HAP-1 (cell line): Measurements from ENCODE around the gene CRMP1.
"Not testable (repeated sequence)": the region's sequence is repeated elsewhere in the genome, so short reads cannot be mapped to it uniquely, and the experiment has no call there.

Experiments
- DNase-seq, 2 experiments: peaks; one replicate each; pipeline ENCODE4 v3.0.0-alpha.2; 2016 to 2020; ENCODE audit warnings: low spot score in 2 of 2
- H3K27me3 ChIP-seq: fragments of 250-450 bp; sonication (Bioruptor Pico); 2 replicates; pipeline ENCODE4 v1.5.1; 2020; ENCODE audit warnings: low read depth, mild to moderate bottlenecking, moderate library complexity
- H3K36me3 ChIP-seq: fragments of 250-450 bp; sonication (Bioruptor Pico); replicated peaks from 2 replicates; pipeline ENCODE4 v1.5.1; 2020; ENCODE audit warnings: mild to moderate bottlenecking
- H3K4me1 ChIP-seq: fragments of 250-450 bp; sonication (Bioruptor Pico); 2 replicates; pipeline ENCODE4 v1.5.1; 2020; ENCODE audit warnings: mild to moderate bottlenecking
- H3K4me3 ChIP-seq: fragments of 250-450 bp; sonication (Bioruptor Pico); 2 replicates; pipeline ENCODE4 v1.5.1; 2020; ENCODE audit warnings: mild to moderate bottlenecking, moderate library complexity
- H3K9me3 ChIP-seq: fragments of 250-450 bp; sonication (Bioruptor Pico); 2 replicates; pipeline ENCODE4 v1.5.1; 2020; ENCODE audit warnings: mild to moderate bottlenecking, moderate library complexity
- in situ Hi-C: fragments of 300-500 bp; cut with MboI; formaldehyde crosslinking; loops from 3 replicates; pipeline ENCODE4 v1.14.3; 2020; ENCODE audit warnings: low sequenced_read_pairs, inconsistent platforms, mixed read lengths

CRMP1 gene

GRCh38 chr4:5870701-5871100, 22.2 kb downstream of the CRMP1 start:
- H3K27me3 ChIP-seq = no peaks in the 10 kb centered on the region
- in situ Hi-C loops = no loop called here
- H3K9me3 ChIP-seq = no peaks in the 10 kb centered on the region
- H3K36me3 ChIP-seq = peaks cover 24% of the 10 kb centered on the region
- no peak for DNase-seq
- no peaks in the 10 kb centered on the region for H3K4me1 ChIP-seq
- H3K4me3 ChIP-seq = no peak overlapping the region

- Histone ChIP-seq H3K27me3 (no peaks in the 10 kb centered on the region), H3K4me1 (no peaks in the 10 kb centered on the region), H3K9me3 (no peaks in the 10 kb centered on the region), H3K4me3 (no peak overlapping the region), H3K36me3 (peaks cover 27% of the 10 kb centered on the region)
- in situ Hi-C loops = no loop called here
- no peak for DNase-seq
Observed at GRCh38 chr4:5869966-5870619, 22.8 kb downstream of the CRMP1 start.

- DNase-seq = no peak
- H3K4me3 ChIP-seq = no peak overlapping the region
- no peaks in the 10 kb centered on the region for H3K27me3 ChIP-seq
- peaks cover 30% of the 10 kb centered on the region for H3K36me3 ChIP-seq
- no peaks in the 10 kb centered on the region for H3K9me3 ChIP-seq
- H3K4me1 ChIP-seq = no peaks in the 10 kb centered on the region
- in situ Hi-C loops = no loop called here
Observed at GRCh38 chr4:5867866-5868265, 25.0 kb downstream of the CRMP1 start.

- H3K4me3 ChIP-seq = no peak overlapping the region
- peaks cover 29% of the 10 kb centered on the region for H3K36me3 ChIP-seq
- in situ Hi-C loops = no loop called here
- no peaks in the 10 kb centered on the region for H3K27me3 ChIP-seq
- DNase-seq = no peak
- no peaks in the 10 kb centered on the region for H3K9me3 ChIP-seq
- H3K4me1 ChIP-seq = no peaks in the 10 kb centered on the region
Observed at GRCh38 chr4:5866841-5867813, 25.8 kb downstream of the CRMP1 start.

- no peak for DNase-seq
- H3K27me3 ChIP-seq = no peaks in the 10 kb centered on the region
- H3K4me3 ChIP-seq = no peak overlapping the region
- in situ Hi-C loops = no loop called here
- H3K4me1 ChIP-seq = no peaks in the 10 kb centered on the region
- peaks cover 32% of the 10 kb centered on the region for H3K36me3 ChIP-seq
- H3K9me3 ChIP-seq = no peaks in the 10 kb centered on the region
Observed at GRCh38 chr4:5865896-5866599, 26.8 kb downstream of the CRMP1 start.

- Histone ChIP-seq H3K27me3 (no peaks in the 10 kb centered on the region), H3K36me3 (peaks cover 39% of the 10 kb centered on the region), H3K9me3 (no peaks in the 10 kb centered on the region), H3K4me3 (no peak overlapping the region), H3K4me1 (no peaks in the 10 kb centered on the region)
- no peak for DNase-seq
- in situ Hi-C loops = no loop called here
Observed at GRCh38 chr4:5863461-5864113, 29.3 kb downstream of the CRMP1 start.

GRCh38 chr4:5858020-5858769, 34.7 kb downstream of the CRMP1 start:
- Histone ChIP-seq H3K27me3 (no peaks in the 10 kb centered on the region), H3K36me3 (peaks cover 47% of the 10 kb centered on the region)

GRCh38 chr4:5857199-5857598, 35.7 kb downstream of the CRMP1 start:
- Histone ChIP-seq H3K36me3 (peaks cover 51% of the 10 kb centered on the region), H3K27me3 (no peaks in the 10 kb centered on the region), H3K4me3 (no peak overlapping the region), H3K9me3 (no peaks in the 10 kb centered on the region), H3K4me1 (no peaks in the 10 kb centered on the region)
- in situ Hi-C loops = no loop called here
- no peak for DNase-seq

More at GRCh38 chr4:5858020-5858769, 34.7 kb downstream of the CRMP1 start:
- in situ Hi-C loops = no loop called here
- H3K4me1 ChIP-seq = no peaks in the 10 kb centered on the region
- H3K4me3 ChIP-seq = no peak overlapping the region
- no peak for DNase-seq
- no peaks in the 10 kb centered on the region for H3K9me3 ChIP-seq

- in situ Hi-C loops, H3K4me3 ChIP-seq, H3K9me3 ChIP-seq, H3K4me1 ChIP-seq, H3K27me3 ChIP-seq, DNase-seq: not testable (repeated sequence)
- peaks cover 54% of the 10 kb centered on the region for H3K36me3 ChIP-seq
Observed at GRCh38 chr4:5856362-5856761, 36.5 kb downstream of the CRMP1 start.

- peaks cover 57% of the 10 kb centered on the region for H3K36me3 ChIP-seq
- H3K27me3 ChIP-seq = no peaks in the 10 kb centered on the region
- no peaks in the 10 kb centered on the region for H3K9me3 ChIP-seq
- H3K4me3 ChIP-seq = no peak overlapping the region
- in situ Hi-C loops = no loop called here
- no peak for DNase-seq
- no peaks in the 10 kb centered on the region for H3K4me1 ChIP-seq
Observed at GRCh38 chr4:5854929-5855328, 38.0 kb downstream of the CRMP1 start.

- no peak overlapping the region for H3K4me3 ChIP-seq
- in situ Hi-C loops = no loop called here
- no peaks in the 10 kb centered on the region for H3K9me3 ChIP-seq
- H3K27me3 ChIP-seq = no peaks in the 10 kb centered on the region
- peaks cover 62% of the 10 kb centered on the region for H3K36me3 ChIP-seq
- H3K4me1 ChIP-seq = no peaks in the 10 kb centered on the region
- DNase-seq = no peak
Observed at GRCh38 chr4:5852523-5853202, 40.2 kb downstream of the CRMP1 start.

GRCh38 chr4:5851637-5852301, 41.1 kb downstream of the CRMP1 start:
- Histone ChIP-seq H3K27me3 (no peaks in the 10 kb centered on the region), H3K36me3 (peaks cover 64% of the 10 kb centered on the region), H3K4me1 (no peaks in the 10 kb centered on the region), H3K9me3 (no peaks in the 10 kb centered on the region), H3K4me3 (no peak overlapping the region)
- no peak for DNase-seq
- in situ Hi-C loops = no loop called here
